ENCODE results near the gene TBCD. TPM values are rescaled to one million over a fixed set of nuclear protein-coding genes. Genes with fewer than 3 reads are reported as not detected.

The TBCD gene
- total RNA-seq, 2 donors from 2014 or later = 112 to 144 TPM

GRCh38 chr17:82807101-82807500 lies 55.2 kb downstream of the TBCD start:
- Mint-ChIP-seq H3K27me3 (no peaks in the 10 kb centered on the region), H3K36me3 (ENCODE audit: low read depth) (no peaks in the 10 kb centered on the region), H3K4me3 (no peak overlapping the region), H3K4me1 (peaks cover 11% of the 10 kb centered on the region), H3K27ac (no peak overlapping the region)
- DNase-seq (no peak), ATAC-seq (no peak)
- H3K9me3 ChIP-seq (ENCODE audit: control insufficient read depth, low read length, poor library complexity, severe bottlenecking) = no peaks in the 10 kb centered on the region

GRCh38 chr17:82807562-82807961 lies 55.7 kb downstream of the TBCD start:
- H3K4me3 Mint-ChIP-seq = no peak overlapping the region
- H3K4me1 Mint-ChIP-seq = peaks cover 8% of the 10 kb centered on the region
- H3K36me3 Mint-ChIP-seq (ENCODE audit: low read depth) = no peaks in the 10 kb centered on the region
- no peaks in the 10 kb centered on the region for H3K27me3 Mint-ChIP-seq
- H3K27ac Mint-ChIP-seq = no peak overlapping the region
- ATAC-seq (no peak), DNase-seq (no peak)
- H3K9me3 ChIP-seq (ENCODE audit: control insufficient read depth, low read length, poor library complexity, severe bottlenecking) = no peaks in the 10 kb centered on the region

GRCh38 chr17:82808006-82808405 lies 56.1 kb downstream of the TBCD start:
- no peak overlapping the region for H3K27ac Mint-ChIP-seq
- no peaks in the 10 kb centered on the region for H3K27me3 Mint-ChIP-seq
- H3K4me3 Mint-ChIP-seq = no peak overlapping the region
- DNase-seq (no peak), ATAC-seq (no peak)
- H3K4me1 Mint-ChIP-seq = peaks cover 8% of the 10 kb centered on the region
- no peaks in the 10 kb centered on the region for H3K36me3 Mint-ChIP-seq (ENCODE audit: low read depth)
- H3K9me3 ChIP-seq (ENCODE audit: control insufficient read depth, low read length, poor library complexity, severe bottlenecking) = no peaks in the 10 kb centered on the region

GRCh38 chr17:82808921-82809905 lies 57.3 kb downstream of the TBCD start:
- Mint-ChIP-seq H3K27ac (no peak overlapping the region), H3K27me3 (no peaks in the 10 kb centered on the region), H3K4me1 (peaks cover 7% of the 10 kb centered on the region), H3K36me3 (ENCODE audit: low read depth) (peaks cover 5% of the 10 kb centered on the region), H3K4me3 (no peak overlapping the region)
- no peaks in the 10 kb centered on the region for H3K9me3 ChIP-seq (ENCODE audit: control insufficient read depth, low read length, poor library complexity, severe bottlenecking)
- ATAC-seq = no peak
- no peak for DNase-seq

- Mint-ChIP-seq H3K36me3 (ENCODE audit: low read depth) (peaks cover 6% of the 10 kb centered on the region), H3K4me3 (no peak overlapping the region), H3K4me1 (peaks cover 13% of the 10 kb centered on the region), H3K27ac (no peak overlapping the region), H3K27me3 (no peaks in the 10 kb centered on the region)
- ATAC-seq = no peak
- H3K9me3 ChIP-seq (ENCODE audit: control insufficient read depth, low read length, poor library complexity, severe bottlenecking) = no peaks in the 10 kb centered on the region
- DNase-seq = no peak
These were observed 59.0 kb downstream of the TBCD start for GRCh38 chr17:82810644-82811430.

- Mint-ChIP-seq H3K4me3 (no peak overlapping the region), H3K27ac (no peak overlapping the region), H3K4me1 (peaks cover 7% of the 10 kb centered on the region), H3K27me3 (no peaks in the 10 kb centered on the region), H3K36me3 (ENCODE audit: low read depth) (peaks cover 10% of the 10 kb centered on the region)
- DNase-seq (no peak), ATAC-seq (no peak)
- H3K9me3 ChIP-seq (ENCODE audit: control insufficient read depth, low read length, poor library complexity, severe bottlenecking) = no peaks in the 10 kb centered on the region
These were observed 60.2 kb downstream of the TBCD start for GRCh38 chr17:82812058-82812457.

GRCh38 chr17:82812601-82813000 lies 60.7 kb downstream of the TBCD start:
- DNase-seq (no peak), ATAC-seq (no peak)
- Mint-ChIP-seq H3K27me3 (no peaks in the 10 kb centered on the region), H3K27ac (no peak overlapping the region), H3K36me3 (ENCODE audit: low read depth) (peaks cover 10% of the 10 kb centered on the region), H3K4me3 (no peak overlapping the region), H3K4me1 (peaks cover 7% of the 10 kb centered on the region)
- H3K9me3 ChIP-seq (ENCODE audit: control insufficient read depth, low read length, poor library complexity, severe bottlenecking) = no peaks in the 10 kb centered on the region

GRCh38 chr17:82813299-82814051 lies 61.6 kb downstream of the TBCD start:
- no peak overlapping the region for H3K4me3 Mint-ChIP-seq
- peak overlapping the region; percentile 72 for H3K27ac Mint-ChIP-seq
- H3K27me3 Mint-ChIP-seq = no peaks in the 10 kb centered on the region
- peaks cover 7% of the 10 kb centered on the region for H3K4me1 Mint-ChIP-seq
- ATAC-seq (no peak), DNase-seq (no peak)
- no peaks in the 10 kb centered on the region for H3K9me3 ChIP-seq (ENCODE audit: control insufficient read depth, low read length, poor library complexity, severe bottlenecking)
- peaks cover 13% of the 10 kb centered on the region for H3K36me3 Mint-ChIP-seq (ENCODE audit: low read depth)

- H3K27ac Mint-ChIP-seq = peak overlapping the region; percentile 61
- no peak overlapping the region for H3K4me3 Mint-ChIP-seq
- peaks cover 14% of the 10 kb centered on the region for H3K36me3 Mint-ChIP-seq (ENCODE audit: low read depth)
- DNase-seq (no peak), ATAC-seq (no peak)
- H3K9me3 ChIP-seq (ENCODE audit: control insufficient read depth, low read length, poor library complexity, severe bottlenecking) = no peaks in the 10 kb centered on the region
- H3K27me3 Mint-ChIP-seq = no peaks in the 10 kb centered on the region
- H3K4me1 Mint-ChIP-seq = peaks cover 7% of the 10 kb centered on the region
These were observed 63.0 kb downstream of the TBCD start for GRCh38 chr17:82814834-82815233.

DNA sequence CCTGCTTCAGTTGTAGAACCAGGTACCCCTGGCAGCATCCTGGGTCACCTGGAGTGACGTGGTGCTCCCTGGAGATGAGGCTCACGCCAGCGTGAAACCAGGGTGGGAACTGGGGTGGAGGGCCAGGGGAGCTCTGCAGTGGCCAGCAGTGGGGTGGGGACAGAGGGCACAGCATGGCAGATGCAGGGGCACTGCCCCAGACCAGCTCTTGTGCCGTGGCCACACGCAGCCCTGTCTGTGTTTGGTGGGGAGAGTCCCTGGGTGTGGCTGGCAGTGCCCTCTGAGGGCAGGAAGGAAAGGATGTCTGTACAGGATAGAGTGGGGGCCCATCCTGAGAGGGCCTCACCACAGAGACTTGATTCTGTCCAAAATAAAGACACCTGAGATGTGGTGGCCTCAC lies 63.5 kb downstream of the TBCD start:
- H3K4me1 Mint-ChIP-seq = peaks cover 7% of the 10 kb centered on the region
- peaks cover 16% of the 10 kb centered on the region for H3K36me3 Mint-ChIP-seq (ENCODE audit: low read depth)
- no peaks in the 10 kb centered on the region for H3K9me3 ChIP-seq (ENCODE audit: control insufficient read depth, low read length, poor library complexity, severe bottlenecking)
- ATAC-seq = no peak
- no peak overlapping the region for H3K27ac Mint-ChIP-seq
- no peaks in the 10 kb centered on the region for H3K27me3 Mint-ChIP-seq
- DNase-seq = no peak
- no peak overlapping the region for H3K4me3 Mint-ChIP-seq

DNA sequence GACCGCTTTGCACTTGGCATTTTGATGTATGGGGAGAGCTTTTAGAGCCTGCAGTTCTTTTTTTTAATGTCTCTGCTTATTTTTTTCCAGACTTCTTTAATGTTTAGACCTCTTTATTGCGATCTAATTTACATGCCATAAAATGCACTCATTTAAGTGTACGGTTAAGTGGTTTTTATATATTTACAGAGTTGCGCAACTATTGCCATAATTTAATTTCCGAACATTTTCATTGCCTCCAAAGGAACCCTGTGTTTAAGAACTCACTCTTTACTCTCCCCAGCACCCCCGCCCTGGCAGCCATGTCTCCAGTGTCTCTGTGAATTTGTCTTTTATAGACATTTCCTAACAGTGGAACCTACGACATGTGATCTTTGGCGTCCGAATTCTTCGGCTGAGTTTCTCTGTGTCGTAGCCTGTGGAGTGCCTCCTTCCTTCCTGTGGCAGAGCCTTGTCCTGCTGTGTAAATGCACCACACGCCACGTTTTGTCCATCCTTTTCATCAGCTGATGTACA lies 64.0 kb downstream of the TBCD start:
- Mint-ChIP-seq H3K4me3 (no peak overlapping the region), H3K36me3 (ENCODE audit: low read depth) (peaks cover 18% of the 10 kb centered on the region), H3K4me1 (peaks cover 7% of the 10 kb centered on the region), H3K27ac (no peak overlapping the region), H3K27me3 (no peaks in the 10 kb centered on the region)
- no peak for ATAC-seq
- H3K9me3 ChIP-seq (ENCODE audit: control insufficient read depth, low read length, poor library complexity, severe bottlenecking) = no peaks in the 10 kb centered on the region
- DNase-seq = no peak

DNA sequence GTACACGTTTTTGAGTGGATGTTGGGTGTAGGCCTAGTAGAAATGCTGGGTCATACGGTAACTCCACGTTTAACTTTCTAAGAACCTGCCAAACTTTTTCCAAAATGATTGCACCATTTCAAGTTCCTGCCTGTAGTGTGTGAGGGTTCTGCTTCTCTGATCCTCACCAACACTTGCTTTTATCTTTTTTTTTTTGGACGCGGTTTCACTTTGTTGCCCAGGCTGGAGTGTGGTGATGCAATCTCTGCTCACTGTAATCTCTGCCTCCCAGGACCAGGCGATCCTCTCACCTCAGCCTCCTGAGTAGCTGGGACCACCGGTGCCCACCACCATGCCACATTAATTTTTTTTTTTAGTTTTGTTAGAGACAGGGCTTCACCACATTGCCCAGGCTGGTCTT lies 64.5 kb downstream of the TBCD start:
- ATAC-seq (no peak), DNase-seq (no peak)
- Mint-ChIP-seq H3K36me3 (ENCODE audit: low read depth) (peaks cover 20% of the 10 kb centered on the region), H3K4me1 (peaks cover 7% of the 10 kb centered on the region), H3K27ac (no peak overlapping the region), H3K27me3 (no peaks in the 10 kb centered on the region), H3K4me3 (no peak overlapping the region)
- no peaks in the 10 kb centered on the region for H3K9me3 ChIP-seq (ENCODE audit: control insufficient read depth, low read length, poor library complexity, severe bottlenecking)

- no peaks in the 10 kb centered on the region for H3K27me3 Mint-ChIP-seq
- H3K4me3 Mint-ChIP-seq = no peak overlapping the region
- DNase-seq (no peak), ATAC-seq (no peak)
- no peaks in the 10 kb centered on the region for H3K9me3 ChIP-seq (ENCODE audit: control insufficient read depth, low read length, poor library complexity, severe bottlenecking)
- peaks cover 12% of the 10 kb centered on the region for H3K4me1 Mint-ChIP-seq
- H3K27ac Mint-ChIP-seq = no peak overlapping the region
- H3K36me3 Mint-ChIP-seq (ENCODE audit: low read depth) = peaks cover 27% of the 10 kb centered on the region
These were observed 66.1 kb downstream of the TBCD start for GRCh38 chr17:82817947-82818346.

Data from T-helper 17 cell (primary cell).